Osteocyte (in vitro differentiated cells): ENCODE measurements around the gene ARHGDIA. TPM values are rescaled to one million over a fixed set of nuclear protein-coding genes. Genes with fewer than 3 reads are reported as not detected.
A peak's percentile ranks its signal among the peaks of the same experiment; 100 is the strongest.

Source experiments
- DNase-seq: peaks from one replicate; pipeline ENCODE4 v3.0.0; 2021; ENCODE audit warnings: mixed read lengths; ENCODE audit not compliant: unreplicated experiment; ENCODE audit errors: extremely low spot score
- H3K27ac Mint-ChIP-seq: one replicate; pipeline ENCODE4 v1.8.0; 2021; ENCODE audit warnings: mild to moderate bottlenecking, mixed read lengths; ENCODE audit not compliant: unreplicated experiment
- H3K27me3 Mint-ChIP-seq: one replicate; pipeline ENCODE4 v1.8.0; 2021; ENCODE audit warnings: mixed read lengths; ENCODE audit not compliant: unreplicated experiment
- H3K36me3 Mint-ChIP-seq: one replicate; pipeline ENCODE4 v1.8.0; 2021; ENCODE audit warnings: mixed read lengths; ENCODE audit not compliant: unreplicated experiment
- H3K4me1 Mint-ChIP-seq: one replicate; pipeline ENCODE4 v1.8.0; 2021; ENCODE audit warnings: mixed read lengths; ENCODE audit not compliant: unreplicated experiment
- H3K4me3 Mint-ChIP-seq: one replicate; pipeline ENCODE4 v1.8.0; 2021; ENCODE audit warnings: mild to moderate bottlenecking, moderate library complexity, mixed read lengths; ENCODE audit not compliant: unreplicated experiment
- H3K9me3 Mint-ChIP-seq: one replicate; pipeline ENCODE4 v1.8.0; 2021; ENCODE audit warnings: mixed read lengths; ENCODE audit not compliant: unreplicated experiment
- total RNA-seq: library from RNA; stranded (reverse); gene quantifications from 2 replicates; pipeline ENCODE4 v1.2.1, GENCODE V29; 2021
- TF ChIP-seq, protein P1 (sequence below): fragments of 200-600 bp; sonication (generic); IDR thresholded peaks from 2 replicates; pipeline ENCODE4 v1.5.0; 2021; ENCODE audit warnings: antibody characterized with exemption, mild to moderate bottlenecking, moderate library complexity

ARHGDIA gene
- total RNA-seq, 1 donor from 2014 or later: 433 TPM

DNA sequence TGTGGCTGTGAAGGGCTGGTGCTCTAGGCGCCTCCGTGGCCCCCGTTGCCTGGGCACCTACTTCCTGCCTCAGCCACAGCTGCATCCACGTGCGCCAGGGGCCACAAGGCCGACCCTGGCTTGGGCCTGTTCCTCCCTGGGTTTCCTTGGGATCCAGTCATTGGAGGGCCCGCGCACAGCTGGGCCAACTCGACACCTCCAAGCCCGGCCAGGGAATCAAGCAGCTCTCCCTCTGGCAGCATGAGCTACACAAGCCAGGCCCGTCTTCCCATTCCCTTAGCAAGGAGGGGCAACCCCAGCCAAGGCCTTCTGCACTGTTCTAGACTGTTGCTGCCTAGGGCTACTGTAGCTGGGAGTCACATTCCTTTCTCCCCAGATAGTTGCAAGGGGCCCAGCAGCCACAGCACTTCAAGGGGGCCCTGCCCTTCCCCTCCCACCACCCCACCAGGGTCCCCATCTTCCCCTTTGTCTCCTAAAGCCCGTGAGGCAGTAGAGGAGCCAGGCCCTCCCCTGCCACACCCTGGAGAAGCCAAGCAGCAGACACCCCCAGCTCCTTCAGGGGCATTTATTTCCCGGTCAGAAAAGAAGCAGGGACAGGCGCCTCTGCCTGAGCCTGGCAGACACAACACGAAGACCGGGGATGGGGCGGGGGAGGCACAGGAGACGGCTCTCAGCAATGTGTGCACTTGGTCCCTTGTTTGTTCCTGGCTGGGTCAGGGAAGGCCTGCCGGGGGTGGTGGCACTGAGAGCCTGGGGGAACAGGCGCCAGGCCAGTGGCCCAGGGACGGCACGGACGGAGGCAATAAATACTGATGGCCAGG, 3.8 kb downstream of the ARHGDIA start:
- H3K4me1 Mint-ChIP-seq: peaks cover 46% of the 10 kb centered on the region
- H3K9me3 Mint-ChIP-seq: no peaks in the 10 kb centered on the region
- no peak overlapping the region for H3K4me3 Mint-ChIP-seq
- TF ChIP-seq, protein P1, sequence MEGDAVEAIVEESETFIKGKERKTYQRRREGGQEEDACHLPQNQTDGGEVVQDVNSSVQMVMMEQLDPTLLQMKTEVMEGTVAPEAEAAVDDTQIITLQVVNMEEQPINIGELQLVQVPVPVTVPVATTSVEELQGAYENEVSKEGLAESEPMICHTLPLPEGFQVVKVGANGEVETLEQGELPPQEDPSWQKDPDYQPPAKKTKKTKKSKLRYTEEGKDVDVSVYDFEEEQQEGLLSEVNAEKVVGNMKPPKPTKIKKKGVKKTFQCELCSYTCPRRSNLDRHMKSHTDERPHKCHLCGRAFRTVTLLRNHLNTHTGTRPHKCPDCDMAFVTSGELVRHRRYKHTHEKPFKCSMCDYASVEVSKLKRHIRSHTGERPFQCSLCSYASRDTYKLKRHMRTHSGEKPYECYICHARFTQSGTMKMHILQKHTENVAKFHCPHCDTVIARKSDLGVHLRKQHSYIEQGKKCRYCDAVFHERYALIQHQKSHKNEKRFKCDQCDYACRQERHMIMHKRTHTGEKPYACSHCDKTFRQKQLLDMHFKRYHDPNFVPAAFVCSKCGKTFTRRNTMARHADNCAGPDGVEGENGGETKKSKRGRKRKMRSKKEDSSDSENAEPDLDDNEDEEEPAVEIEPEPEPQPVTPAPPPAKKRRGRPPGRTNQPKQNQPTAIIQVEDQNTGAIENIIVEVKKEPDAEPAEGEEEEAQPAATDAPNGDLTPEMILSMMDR: no peak
- no peak for DNase-seq
- H3K27ac Mint-ChIP-seq: peak overlapping the region; percentile 82
- H3K27me3 Mint-ChIP-seq: no peaks in the 10 kb centered on the region
- peaks cover 10% of the 10 kb centered on the region for H3K36me3 Mint-ChIP-seq

DNA sequence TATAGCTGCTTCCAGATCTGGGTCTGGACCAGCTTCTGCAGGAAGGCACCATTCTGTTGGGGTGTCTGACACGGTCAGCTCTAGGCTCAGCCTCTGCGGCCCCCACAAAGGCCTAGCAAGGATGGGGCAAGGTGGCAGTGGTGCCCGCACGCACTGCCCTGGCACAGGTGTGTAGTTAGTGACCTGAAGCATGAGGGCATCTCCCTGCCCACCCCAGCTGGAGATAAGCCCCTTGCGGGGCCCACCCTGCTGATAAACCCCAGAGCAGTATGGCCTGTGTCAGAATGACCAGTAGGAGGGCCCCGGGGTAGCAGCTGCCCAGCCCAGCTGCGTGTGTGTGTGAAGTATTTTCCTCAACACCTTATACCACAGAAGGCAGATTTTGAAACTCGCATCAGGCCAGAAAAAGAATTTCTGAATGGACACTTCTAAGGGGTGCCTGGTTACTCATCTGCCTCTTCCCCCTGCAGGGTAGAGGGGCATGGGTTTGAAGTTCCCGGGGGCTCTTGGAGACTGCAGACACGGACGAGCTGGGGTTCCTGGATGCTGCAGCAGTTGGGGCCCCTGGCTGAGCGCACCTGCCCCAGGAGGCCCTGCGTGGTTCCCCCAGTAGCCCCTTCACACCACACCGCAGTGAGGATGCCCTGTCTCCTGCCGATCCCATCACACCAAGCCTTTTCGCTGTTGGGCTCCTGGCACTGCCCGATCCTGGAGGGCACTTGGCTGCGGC, 4.5 kb downstream of the ARHGDIA start:
- TF ChIP-seq, protein P1: no peak
- Mint-ChIP-seq H3K4me3 (no peak overlapping the region), H3K27ac (peak overlapping the region; percentile 82), H3K4me1 (peaks cover 46% of the 10 kb centered on the region), H3K9me3 (no peaks in the 10 kb centered on the region), H3K27me3 (no peaks in the 10 kb centered on the region), H3K36me3 (peaks cover 10% of the 10 kb centered on the region)
- no peak for DNase-seq

DNA sequence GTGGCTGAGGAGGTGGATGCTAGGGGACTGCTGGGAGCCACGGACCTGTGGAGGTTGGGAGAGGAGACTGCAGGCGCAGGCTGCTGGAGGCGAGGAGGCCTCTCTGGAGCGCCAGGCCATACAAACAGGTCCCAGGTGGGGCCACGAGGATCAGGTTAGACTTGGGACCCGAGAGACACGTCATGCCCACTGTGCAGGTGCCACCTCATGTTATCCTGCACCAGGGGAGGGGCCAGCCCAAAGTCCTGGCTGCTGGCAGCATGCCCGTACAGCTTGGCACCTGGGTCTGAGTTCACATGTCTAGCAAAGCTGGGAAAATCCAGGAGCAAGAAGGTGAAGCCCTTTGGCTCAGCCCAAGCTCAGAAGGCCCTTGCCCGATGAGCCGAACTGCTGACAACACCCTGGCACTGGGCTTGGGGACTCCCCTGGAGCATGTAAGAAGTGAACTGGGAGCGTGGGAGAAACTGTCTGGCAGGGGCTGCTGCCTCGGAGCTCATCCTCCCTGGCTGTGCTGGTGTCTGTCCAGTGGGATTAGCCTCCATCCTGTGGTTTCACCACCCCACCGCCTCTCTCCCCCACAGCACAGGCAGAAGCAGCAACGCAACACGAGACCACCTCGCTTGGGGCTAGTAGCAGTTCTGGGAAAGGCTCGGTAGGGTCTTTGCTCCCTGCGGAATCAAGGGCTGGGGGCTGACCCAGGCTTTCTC, 5.3 kb downstream of the ARHGDIA start:
- Mint-ChIP-seq H3K9me3 (no peaks in the 10 kb centered on the region), H3K4me1 (peaks cover 49% of the 10 kb centered on the region), H3K27me3 (no peaks in the 10 kb centered on the region), H3K27ac (peak overlapping the region; percentile 66), H3K36me3 (peaks cover 10% of the 10 kb centered on the region), H3K4me3 (no peak overlapping the region)
- TF ChIP-seq, protein P1: no peak
- DNase-seq: no peak

DNA sequence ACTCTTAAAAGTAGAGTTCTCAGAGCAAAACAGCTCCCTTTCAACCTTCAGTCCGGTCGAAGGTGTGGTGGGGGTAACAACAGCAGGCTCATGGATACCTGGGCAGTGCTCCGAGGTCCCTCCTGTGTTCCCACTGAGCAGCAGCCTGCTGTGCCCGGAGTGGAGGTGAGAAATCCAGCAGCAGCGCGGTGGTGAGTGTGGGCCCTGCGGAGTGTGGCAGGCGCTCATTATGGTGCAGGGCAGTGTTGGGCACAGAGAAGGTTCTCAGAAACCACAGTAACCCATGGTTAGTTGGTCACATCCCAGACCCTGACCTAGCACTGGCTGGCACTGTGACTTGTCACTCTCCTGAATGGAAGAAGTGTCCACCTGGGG, 5.8 kb downstream of the ARHGDIA start:
- no peak overlapping the region for H3K4me3 Mint-ChIP-seq
- H3K36me3 Mint-ChIP-seq: peaks cover 10% of the 10 kb centered on the region
- peaks cover 48% of the 10 kb centered on the region for H3K4me1 Mint-ChIP-seq
- H3K9me3 Mint-ChIP-seq: no peaks in the 10 kb centered on the region
- peak overlapping the region; percentile 66 for H3K27ac Mint-ChIP-seq
- no peak for DNase-seq
- H3K27me3 Mint-ChIP-seq: no peaks in the 10 kb centered on the region
- TF ChIP-seq, protein P1: no peak
